HG03095 (cell line): ENCODE measurements around the gene RPEL1.

Source experiments
- ATAC-seq: cut with Tn5 transposase; IDR thresholded peaks from one replicate; pipeline ENCODE4 v1.9.1; 2021; ENCODE audit warnings: moderate library complexity; ENCODE audit not compliant: unreplicated experiment

RPEL1 gene

DNA sequence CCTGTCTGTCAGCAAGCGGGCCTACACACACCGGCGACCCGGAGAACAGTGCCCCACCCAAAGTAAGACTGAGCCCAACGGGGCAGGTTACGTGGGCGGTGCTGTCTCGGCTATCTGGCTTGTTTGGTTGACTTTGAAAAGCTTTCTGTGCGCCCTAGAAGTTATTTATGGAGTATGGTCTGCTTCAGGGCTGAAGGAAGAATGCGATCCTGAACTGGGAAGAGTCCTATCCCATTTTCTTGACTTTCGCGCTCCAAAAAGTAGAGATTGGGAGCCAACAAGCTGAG lies 32.8 kb downstream of the RPEL1 start:
- no peak for ATAC-seq

DNA sequence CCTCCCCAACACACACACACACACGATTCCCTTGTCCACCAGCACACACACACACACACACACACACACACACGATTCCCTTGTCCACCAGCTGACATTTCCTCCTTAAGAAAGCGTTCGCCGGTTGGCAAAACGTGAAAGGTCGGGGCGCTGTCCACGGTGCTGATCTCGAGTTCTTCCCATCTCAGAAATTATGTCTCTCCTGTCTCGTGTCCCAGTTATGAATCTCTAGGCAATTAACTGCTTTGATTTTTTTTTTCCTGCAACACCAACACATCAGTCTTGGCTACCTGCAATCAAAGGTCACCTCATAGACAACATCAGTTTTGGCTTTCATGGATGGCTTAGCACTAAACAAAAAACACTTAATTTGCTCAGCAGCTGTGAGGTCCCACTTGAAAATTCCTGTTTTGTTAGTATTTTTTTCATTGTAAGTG lies 33.2 kb downstream of the RPEL1 start:
- ATAC-seq: no peak

DNA sequence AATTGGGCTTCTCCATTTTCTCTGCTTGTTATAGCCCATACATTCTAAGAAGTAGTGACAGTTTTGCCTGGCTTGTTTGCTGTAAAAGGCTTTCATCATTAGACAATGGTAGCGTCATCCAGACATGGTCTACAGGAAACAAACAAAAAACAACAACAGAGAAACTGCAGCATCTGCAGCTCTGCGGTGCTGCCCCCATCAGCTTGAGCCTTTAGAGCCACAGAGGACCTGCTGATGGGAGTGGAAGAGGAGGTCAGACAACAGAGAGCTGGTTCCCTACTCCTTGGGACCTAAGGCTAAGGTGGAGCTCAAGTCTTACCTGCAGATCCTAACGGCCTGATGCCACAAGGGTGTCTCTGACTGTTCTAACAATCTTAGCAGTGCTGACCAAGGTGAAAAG lies 34.3 kb downstream of the RPEL1 start:
- no peak for ATAC-seq

DNA sequence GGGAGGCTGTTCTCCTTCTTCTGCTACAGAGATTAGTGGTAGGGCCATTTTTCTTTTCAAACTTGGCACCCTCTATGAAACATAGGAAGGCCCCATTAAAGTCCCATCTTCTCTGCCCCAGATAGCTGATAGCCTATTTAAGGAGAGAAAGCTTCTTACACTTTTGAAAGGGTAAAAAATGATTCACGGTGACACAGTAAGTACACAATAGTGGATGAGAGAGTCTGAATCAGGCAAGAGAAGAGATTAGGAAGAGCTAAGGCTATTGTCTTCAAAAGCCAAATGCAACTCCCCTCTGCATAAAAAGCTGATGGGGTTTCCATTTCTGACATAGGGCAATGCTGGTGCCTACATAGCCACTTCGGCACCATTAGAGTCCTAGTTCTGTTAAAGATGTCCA lies 34.8 kb downstream of the RPEL1 start:
- ATAC-seq: no peak

DNA sequence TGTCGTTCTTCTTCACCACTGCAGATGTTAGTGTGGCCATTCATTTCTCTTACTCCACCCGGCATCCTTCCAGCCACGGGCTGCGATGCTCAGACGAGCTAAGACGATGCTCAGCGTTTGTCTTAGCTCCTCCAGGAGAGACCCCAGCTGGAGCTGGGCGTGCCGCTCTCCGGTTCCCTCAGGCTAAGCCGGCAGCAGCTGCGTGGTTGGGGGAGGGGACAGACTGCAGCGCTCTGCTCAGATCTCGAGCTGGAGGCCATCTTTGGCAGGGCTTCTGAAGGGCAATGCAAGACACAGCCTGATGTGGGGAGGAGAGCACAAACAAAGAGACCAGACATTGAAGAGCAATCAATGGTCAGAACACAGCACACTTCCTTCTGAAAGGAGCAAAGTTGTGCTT lies 36.1 kb downstream of the RPEL1 start:
- ATAC-seq: no peak

DNA sequence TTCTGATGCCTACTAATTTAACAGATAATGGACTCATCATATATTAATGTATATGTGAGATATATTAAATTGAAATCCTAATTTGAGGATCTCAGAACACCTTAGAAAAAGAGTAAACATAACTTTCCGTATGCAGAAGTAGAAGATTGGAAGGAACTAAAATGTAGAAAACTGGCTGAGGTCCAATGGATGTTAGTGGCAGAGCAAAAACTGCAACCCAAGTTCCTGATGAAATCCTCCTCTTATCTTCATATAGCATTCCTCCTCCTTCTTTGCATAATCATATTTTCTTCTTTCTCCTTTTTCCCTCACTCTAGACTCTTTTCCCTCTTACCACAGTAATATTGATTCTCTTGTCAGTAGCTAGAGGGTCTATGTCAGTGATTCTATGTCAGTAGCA lies 37.3 kb downstream of the RPEL1 start:
- ATAC-seq: no peak

DNA sequence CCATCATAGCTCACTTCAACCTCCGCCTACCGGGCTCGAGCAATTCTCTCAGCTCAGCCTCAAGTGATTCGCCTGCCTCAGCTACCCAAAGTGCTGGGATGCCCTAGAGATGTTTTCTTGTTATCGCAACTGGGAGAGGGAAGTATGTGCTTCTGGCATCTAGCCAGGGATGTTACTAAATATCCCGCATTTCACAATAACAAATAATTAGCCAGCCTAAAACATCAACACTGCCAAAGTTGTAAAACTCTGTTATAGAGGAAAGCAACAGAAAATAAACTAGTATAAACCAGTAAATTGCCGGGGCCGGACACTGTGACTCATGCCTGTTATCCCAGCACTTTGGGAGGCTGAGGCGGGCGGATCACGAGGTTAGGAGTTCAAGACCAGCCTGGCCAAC lies 38.5 kb downstream of the RPEL1 start:
- no peak for ATAC-seq

DNA sequence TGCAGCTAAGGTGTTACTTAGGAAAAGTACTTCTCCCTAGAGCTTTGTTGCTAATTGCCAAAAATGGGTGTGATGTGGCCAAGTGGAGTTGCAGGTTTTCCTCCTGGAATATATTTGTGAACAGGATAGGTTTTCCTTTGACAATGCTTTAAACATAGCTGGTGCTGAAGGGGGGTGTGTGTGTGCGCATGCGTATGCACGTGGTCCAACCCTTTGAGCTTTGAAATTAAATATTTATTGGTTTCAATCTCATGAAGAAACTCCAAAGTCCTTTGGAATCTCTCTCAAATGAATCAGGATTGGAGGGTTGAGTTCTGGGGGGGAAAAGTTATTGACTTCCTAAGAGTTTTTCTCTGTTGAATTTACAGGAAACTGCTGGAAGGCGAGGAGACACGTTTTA lies 42.3 kb downstream of the RPEL1 start:
- ATAC-seq: no peak

DNA sequence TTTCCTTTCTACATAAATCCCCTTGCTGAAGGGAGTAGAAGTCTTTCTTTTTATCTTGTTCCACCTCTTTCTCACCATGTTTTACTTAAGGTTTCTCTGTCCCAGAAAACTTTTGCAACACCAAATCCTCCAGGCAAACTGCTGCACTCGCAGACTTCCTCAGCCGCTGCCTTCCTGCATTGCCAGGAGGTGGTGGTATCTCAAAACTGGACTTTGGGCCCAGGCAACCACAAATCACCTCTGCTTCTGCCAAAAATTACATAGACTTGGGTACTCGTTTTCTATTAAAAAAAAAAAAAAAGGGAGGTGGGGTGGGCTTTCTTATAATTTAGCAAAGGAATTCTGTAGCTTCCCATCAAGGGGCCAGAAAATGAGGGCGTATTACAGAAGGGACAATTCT lies 45.9 kb downstream of the RPEL1 start:
- no peak for ATAC-seq

DNA sequence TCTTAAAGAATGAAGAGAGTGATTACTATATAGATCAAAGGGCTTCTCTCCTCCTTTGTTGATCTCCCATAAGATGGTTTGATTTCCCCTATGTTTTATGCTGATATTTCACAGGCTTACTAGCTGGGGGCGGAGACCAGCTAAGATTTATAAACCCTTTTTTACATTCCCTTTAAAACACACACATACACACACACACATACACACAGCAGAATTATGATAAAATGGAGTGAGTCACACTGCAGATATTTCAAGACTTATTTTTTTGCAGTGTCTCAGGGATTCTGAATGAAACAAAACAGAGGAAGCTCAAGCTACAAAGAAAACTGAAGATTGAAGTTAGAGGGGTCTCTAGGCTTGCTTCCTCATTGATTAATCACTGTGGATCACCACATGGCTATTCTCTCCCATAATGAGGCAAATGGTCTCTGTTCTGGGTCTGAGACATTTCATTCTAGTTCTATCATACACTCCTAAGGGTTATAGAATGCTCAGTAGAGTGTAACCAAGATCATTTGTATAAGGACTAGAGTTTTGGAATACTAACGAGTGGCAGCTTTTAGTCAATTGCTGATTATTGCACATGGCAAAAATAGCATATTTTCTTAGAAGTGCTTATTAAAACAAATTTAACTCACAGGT lies 49.8 kb downstream of the RPEL1 start:
- ATAC-seq: no peak
